Panc1 (cell line): ENCODE measurements around the gene SCLT1.

Experiments
- TF ChIP-seq, protein P1 (sequence below): fragments of 450-650 bp; IDR thresholded peaks from 2 replicates; pipeline ENCODE4 v1.5.1; 2017; ENCODE audit warnings: mild to moderate bottlenecking
- TF ChIP-seq, protein P2 (sequence below), 2 experiments: IDR thresholded peaks; 2 replicates each; pipeline ENCODE4 v1.6.1; 2011 to 2012; ENCODE audit warnings: low read depth in 2 of 2, control low read depth in 1 of 2, low read length in 1 of 2, mild to moderate bottlenecking in 1 of 2, moderate library complexity in 1 of 2; ENCODE audit not compliant: insufficient read depth in 1 of 2

DNA sequence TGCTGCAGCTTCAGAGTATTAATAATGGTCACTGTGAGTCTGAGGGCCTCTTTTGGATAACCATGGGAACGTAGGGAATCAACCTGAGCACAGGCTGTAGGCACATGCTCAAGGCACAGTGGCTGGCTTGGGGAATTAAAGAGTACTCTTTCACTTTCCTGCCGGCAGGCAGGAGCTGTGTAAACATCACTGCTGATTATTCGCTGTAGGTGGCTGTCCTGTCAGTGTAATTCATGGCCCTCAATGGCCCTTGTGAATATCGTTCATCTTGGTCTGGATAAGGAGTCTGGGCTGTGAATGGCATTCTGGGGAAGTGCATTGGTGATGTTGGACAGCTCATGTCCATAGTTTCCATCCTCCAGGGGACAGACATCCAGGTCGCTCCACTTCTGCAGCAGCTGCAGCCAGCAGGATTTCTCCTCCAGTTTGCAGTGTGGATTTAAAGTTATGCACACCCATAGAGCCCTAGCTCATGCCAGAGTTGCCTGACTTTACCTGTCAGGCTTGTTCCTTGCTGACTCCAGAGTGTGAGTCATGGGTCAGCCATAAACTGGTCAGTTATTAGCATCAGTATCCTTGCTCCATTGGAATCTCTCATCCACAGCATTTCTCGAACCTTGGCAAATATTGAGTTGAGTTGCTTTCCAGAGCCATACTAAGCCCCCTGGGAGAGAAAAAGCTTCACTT is 45.6 kb upstream of the SCLT1 start:
- TF ChIP-seq, protein P1, sequence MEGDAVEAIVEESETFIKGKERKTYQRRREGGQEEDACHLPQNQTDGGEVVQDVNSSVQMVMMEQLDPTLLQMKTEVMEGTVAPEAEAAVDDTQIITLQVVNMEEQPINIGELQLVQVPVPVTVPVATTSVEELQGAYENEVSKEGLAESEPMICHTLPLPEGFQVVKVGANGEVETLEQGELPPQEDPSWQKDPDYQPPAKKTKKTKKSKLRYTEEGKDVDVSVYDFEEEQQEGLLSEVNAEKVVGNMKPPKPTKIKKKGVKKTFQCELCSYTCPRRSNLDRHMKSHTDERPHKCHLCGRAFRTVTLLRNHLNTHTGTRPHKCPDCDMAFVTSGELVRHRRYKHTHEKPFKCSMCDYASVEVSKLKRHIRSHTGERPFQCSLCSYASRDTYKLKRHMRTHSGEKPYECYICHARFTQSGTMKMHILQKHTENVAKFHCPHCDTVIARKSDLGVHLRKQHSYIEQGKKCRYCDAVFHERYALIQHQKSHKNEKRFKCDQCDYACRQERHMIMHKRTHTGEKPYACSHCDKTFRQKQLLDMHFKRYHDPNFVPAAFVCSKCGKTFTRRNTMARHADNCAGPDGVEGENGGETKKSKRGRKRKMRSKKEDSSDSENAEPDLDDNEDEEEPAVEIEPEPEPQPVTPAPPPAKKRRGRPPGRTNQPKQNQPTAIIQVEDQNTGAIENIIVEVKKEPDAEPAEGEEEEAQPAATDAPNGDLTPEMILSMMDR, result no peak
- TF ChIP-seq, protein P2, sequence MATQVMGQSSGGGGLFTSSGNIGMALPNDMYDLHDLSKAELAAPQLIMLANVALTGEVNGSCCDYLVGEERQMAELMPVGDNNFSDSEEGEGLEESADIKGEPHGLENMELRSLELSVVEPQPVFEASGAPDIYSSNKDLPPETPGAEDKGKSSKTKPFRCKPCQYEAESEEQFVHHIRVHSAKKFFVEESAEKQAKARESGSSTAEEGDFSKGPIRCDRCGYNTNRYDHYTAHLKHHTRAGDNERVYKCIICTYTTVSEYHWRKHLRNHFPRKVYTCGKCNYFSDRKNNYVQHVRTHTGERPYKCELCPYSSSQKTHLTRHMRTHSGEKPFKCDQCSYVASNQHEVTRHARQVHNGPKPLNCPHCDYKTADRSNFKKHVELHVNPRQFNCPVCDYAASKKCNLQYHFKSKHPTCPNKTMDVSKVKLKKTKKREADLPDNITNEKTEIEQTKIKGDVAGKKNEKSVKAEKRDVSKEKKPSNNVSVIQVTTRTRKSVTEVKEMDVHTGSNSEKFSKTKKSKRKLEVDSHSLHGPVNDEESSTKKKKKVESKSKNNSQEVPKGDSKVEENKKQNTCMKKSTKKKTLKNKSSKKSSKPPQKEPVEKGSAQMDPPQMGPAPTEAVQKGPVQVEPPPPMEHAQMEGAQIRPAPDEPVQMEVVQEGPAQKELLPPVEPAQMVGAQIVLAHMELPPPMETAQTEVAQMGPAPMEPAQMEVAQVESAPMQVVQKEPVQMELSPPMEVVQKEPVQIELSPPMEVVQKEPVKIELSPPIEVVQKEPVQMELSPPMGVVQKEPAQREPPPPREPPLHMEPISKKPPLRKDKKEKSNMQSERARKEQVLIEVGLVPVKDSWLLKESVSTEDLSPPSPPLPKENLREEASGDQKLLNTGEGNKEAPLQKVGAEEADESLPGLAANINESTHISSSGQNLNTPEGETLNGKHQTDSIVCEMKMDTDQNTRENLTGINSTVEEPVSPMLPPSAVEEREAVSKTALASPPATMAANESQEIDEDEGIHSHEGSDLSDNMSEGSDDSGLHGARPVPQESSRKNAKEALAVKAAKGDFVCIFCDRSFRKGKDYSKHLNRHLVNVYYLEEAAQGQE (IDR thresholded peaks at IDR 0.05; ENCODE audit: insufficient read depth in 1 of 2, low read depth in 2 of 2, low read length in 1 of 2), result no peak
